Measurements from ENCODE around the gene ZNF236.

ZNF236 gene

GRCh38 chr18:76859474-76860339, 37.4 kb downstream of the ZNF236 start:
- no peak for DNase-seq (ENCODE audit: low read depth)

- no peak for DNase-seq (ENCODE audit: low read depth)
Observed at GRCh38 chr18:76860411-76860810, 38.1 kb downstream of the ZNF236 start.

- DNase-seq (ENCODE audit: low read depth) = no peak
Observed at GRCh38 chr18:76866666-76867065, 44.3 kb downstream of the ZNF236 start.

GRCh38 chr18:76873311-76873710, 51.0 kb downstream of the ZNF236 start:
- no peak for DNase-seq (ENCODE audit: low read depth)

DNA sequence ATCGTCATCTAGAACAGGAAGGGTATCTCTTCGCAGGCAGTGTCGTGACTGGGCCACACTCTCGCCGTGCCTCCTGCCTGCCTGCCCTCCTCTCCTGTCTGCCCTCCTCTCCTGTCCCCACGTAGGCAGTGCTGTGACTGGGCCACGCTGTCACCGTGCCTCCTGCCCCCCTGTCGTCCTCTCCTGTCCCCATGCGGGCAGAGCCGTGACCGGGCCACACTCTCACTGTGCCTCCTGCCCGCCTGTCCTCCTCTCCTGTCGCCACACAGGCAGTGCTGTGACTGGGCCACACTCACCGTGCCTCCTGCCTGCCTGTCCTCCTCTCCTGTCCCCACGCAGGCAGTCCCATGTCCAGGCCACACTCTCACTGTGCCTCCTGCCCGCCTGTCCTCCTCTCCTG, 51.4 kb downstream of the ZNF236 start:
- no peak for DNase-seq (ENCODE audit: low read depth)

DNA sequence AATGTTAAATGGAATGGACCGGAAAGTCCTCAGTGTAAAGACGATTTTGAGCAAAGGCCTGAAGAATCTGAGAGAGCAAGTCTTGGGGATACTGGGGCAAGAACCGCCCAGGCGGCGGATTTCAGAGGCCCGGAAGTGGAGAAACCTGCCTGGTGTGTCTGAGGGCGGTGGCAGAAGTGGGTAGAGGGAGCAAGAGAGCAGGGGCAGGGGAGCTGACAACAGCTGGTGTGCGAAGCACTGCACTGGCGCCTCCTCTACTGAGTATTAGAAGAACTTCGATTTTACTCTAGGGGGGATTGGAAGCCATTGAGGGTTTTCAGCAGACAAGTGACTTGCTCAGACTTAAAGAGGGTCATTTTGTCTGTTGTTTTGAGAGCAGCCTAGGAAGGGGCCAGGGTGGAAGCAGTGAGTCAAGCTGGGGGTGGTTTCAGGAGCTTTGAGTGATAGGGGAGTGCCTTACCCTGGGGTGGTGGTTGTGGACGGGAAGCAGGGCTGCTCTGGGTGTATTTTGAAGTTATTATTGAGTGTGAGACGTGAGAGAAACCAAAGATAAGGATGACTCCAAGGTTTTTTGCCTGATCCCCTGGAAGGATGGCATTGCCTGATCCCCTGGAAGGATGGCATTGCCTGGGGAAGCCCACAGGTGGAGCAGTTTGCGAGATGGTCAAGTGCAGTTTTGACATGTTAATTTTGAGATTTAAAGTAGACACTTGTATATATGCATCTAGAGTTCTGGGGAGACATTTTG, 52.5 kb downstream of the ZNF236 start:
- DNase-seq (ENCODE audit: low read depth) = no peak

- no peak for DNase-seq (ENCODE audit: low read depth)
Observed at GRCh38 chr18:76875390-76876325, 53.3 kb downstream of the ZNF236 start.

GRCh38 chr18:76878426-76878825, 56.1 kb downstream of the ZNF236 start:
- DNase-seq (ENCODE audit: low read depth) = no peak

DNA sequence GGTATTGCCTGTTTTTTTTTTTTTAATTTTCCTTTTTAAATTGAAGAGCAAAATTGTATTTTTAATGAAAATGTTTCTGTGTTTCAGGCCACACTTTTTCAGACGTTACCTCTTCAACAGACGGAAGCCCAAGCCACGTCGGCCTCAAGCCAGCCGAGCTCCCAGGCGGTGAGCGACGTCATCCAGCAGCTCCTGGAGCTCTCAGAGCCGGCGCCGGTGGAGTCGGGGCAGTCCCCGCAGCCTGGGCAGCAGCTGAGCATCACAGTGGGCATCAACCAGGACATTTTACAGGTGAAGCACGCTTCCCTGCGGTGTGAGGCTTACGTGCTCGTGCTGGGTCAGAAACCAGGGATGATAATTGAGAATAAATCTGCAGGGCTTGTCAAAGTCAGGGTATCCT, 57.7 kb downstream of the ZNF236 start:
- no peak for DNase-seq (ENCODE audit: low read depth)

DNA sequence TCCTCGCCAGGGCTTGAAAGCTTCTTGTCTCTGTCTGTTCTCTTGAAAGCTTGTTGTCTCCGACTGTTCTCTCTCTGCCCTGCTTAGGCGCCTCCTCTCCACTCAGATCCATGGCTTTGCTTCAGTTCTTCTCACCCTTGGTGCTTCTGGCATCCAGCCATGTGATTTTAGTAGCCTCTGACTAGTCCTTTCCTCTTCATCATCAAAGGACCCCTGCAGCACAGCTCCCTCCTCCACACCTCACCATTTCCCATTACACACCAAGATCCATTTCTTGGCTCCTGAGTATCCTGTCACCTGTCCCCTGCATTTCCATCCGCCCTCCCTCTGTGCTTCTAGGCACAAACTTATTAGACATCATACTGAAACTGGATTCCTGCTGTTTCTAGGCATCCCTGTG, 59.4 kb downstream of the ZNF236 start:
- DNase-seq (ENCODE audit: low read depth) = no peak

- DNase-seq (ENCODE audit: low read depth) = no peak
Observed at GRCh38 chr18:76882146-76882545, 59.8 kb downstream of the ZNF236 start.

DNA sequence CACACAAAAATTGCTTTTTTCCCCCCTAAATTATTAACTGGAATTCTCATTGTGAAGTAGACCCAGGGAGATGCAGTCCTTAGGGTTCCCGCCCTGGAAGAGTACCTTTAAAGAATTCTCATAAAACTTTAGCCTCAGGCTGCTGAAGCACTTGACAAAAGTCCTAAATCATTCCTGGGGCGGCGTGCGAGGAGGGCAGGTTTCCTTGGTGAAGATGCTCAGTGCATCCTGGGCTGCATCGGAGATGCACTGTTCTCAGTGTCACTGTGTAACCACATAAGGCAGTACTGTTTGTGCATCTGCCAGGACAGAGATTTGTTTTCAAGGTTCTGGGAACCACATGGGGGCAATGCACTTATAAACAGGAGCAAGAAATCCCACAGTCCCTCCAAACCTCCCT, 62.6 kb downstream of the ZNF236 start:
- no peak for DNase-seq (ENCODE audit: low read depth)

GRCh38 chr18:76886112-76886511, 63.8 kb downstream of the ZNF236 start:
- DNase-seq (ENCODE audit: low read depth) = no peak

- DNase-seq (ENCODE audit: low read depth) = no peak
Observed at GRCh38 chr18:76889091-76889699, 66.8 kb downstream of the ZNF236 start.

DNA sequence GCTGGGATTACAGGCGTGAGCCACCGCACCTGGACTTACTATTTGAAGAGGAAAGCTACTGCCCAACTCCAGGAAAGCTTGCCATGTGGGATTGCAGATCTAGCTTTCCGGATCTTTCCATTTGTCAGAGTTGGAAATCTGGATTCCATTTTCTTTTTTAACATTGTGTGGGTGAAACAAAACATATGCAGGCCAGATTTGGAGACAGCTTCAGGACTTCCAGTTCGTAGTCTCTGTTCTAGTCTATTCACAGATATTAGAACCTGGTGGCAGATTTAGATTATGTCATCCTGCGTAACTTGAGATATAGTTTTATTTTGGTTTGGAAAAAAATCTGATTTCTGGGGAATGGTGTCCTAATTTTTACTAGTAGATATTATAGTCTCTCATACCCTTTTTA, 70.5 kb downstream of the ZNF236 start:
- no peak for DNase-seq (ENCODE audit: low read depth)

- no peak for DNase-seq (ENCODE audit: low read depth)
Observed at GRCh38 chr18:76894566-76895346, 72.4 kb downstream of the ZNF236 start.

DNA sequence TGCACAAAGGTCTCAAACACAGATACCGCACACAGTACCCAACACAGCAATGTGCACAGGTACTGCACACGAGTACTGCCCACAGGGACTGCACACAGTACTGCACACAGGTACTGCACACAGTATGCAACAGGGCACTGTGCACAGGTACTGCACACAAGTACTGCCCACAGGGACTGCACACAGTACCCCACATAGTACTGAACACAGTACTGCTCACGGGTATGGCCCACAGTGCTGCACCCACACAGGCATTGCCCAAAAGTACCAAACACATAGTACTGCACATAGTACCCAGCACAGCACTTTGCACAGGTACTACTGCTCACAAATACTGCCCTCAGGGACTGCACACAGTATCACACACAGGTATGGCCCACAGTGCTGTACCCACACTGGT, 73.1 kb downstream of the ZNF236 start:
- no peak for DNase-seq (ENCODE audit: low read depth)

- no peak for DNase-seq (ENCODE audit: low read depth)
Observed at GRCh38 chr18:76896677-76897076, 74.3 kb downstream of the ZNF236 start.

GRCh38 chr18:76897257-76897656, 74.9 kb downstream of the ZNF236 start:
- no peak for DNase-seq (ENCODE audit: low read depth)

DNA sequence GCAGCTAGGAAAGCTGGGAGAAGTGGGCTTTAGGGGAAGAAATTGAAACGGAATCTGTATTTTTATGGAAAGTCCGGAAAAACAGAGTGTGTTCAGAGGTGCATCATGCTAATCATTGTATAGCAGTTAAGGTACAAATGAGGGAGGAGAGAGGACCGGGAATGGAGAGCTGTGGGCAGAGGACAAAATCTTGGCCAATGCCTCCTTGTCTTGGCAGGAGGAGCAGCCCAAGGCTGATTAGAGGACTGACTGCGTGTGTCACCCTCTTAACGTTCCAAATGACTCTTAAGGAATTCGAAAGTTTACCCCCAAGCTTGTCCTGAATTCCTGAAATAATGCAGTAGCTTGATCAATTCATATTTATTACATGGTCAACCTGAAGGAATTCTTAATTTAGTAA, 81.0 kb downstream of the ZNF236 start:
- DNase-seq (ENCODE audit: low read depth) = no peak

- DNase-seq (ENCODE audit: low read depth) = no peak
Observed at GRCh38 chr18:76905821-76906220, 83.5 kb downstream of the ZNF236 start.

Measured in stimulated activated CD8-positive, alpha-beta memory T cell treated with anti-CD3 and anti-CD28 coated beads, Interleukin-7, amount 100 ng/mL, for 24 hours (primary cell).